Measurements from ENCODE around the gene ADGRG4. TPM values are rescaled to one million over a fixed set of nuclear protein-coding genes. Genes with fewer than 3 reads are reported as not detected.

ADGRG4 gene
- total and polyA plus RNA-seq, 2 donors = under 0.01 to 0.02 TPM

DNA sequence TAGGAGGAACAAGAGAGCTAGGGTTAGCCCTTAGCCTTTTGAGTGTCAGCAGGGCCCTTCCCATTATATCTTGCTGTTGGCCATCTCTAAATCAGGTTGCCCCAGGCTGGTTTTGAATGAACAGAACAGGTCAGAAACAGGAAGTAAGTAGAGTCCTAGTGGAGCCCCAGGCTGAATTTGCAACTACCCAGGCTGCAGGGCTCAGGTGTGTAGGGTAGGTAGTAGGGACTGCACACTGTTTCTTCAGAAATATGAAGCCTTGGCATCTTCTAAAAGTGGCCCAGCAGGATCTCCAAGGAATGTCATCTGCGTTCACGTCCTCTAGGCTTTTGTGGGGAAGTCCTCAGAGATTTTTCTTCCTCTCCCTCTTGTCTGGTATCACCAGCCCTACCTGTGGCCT, 90.2 kb downstream of the ADGRG4 start:
- 94% methylated on average over 2 of the region's 2 CpGs for WGBS
- no peak overlapping the region for H3K4me3 ChIP-seq (ENCODE audit: low read length in 2 of 2)
- H3K36me3 ChIP-seq (ENCODE audit: control insufficient read depth in 2 of 2, insufficient read depth in 2 of 2, low read length in 1 of 2) = no peaks in the 10 kb centered on the region

DNA sequence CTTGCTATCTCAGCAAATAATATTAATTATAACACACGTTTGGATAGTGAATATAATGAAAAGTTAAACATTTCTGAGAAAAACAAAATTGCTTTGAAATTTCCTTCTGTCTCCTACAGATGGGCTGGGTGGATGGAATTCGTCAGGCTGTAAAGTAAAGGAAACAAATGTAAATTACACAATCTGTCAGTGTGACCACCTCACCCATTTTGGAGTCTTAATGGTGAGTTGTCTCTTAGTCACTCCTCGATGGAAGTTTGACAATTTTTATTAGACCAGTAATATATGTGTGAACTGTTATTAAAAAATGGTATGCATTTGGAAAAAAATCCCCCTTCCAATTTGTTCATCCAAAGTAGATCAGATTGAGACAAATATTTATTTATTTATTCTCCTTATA, 94.5 kb downstream of the ADGRG4 start:
- Histone ChIP-seq H3K9me3 (ENCODE audit: control insufficient read depth in 2 of 2, insufficient read depth in 1 of 2, low read length in 1 of 2) (no peaks in the 10 kb centered on the region), H3K27ac (ENCODE audit: low read depth in 1 of 2, low read length in 1 of 2) (no peak overlapping the region), H3K36me3 (ENCODE audit: control insufficient read depth in 2 of 2, insufficient read depth in 2 of 2, low read length in 1 of 2) (no peaks in the 10 kb centered on the region), H3K4me3 (ENCODE audit: low read length in 2 of 2) (no peak overlapping the region), H3K4me1 (ENCODE audit: control insufficient read depth in 2 of 2, insufficient read depth in 2 of 2, low read length in 2 of 2) (no peaks in the 10 kb centered on the region), H3K27me3 (ENCODE audit: control insufficient read depth in 2 of 2, insufficient read depth in 1 of 2, low read length in 1 of 2) (no peaks in the 10 kb centered on the region)
- no peak for DNase-seq (ENCODE audit: low read depth in 6 of 9, low spot score in 9 of 9)
- 86% methylated on average over 3 of the region's 3 CpGs for WGBS

More for the DNA sequence above, 90.2 kb downstream of the ADGRG4 start:
- DNase-seq (ENCODE audit: low read depth in 6 of 9, low spot score in 9 of 9) = no peak
- Histone ChIP-seq H3K27me3 (ENCODE audit: control insufficient read depth in 2 of 2, insufficient read depth in 1 of 2, low read length in 1 of 2) (no peaks in the 10 kb centered on the region), H3K27ac (ENCODE audit: low read depth in 1 of 2, low read length in 1 of 2) (no peak overlapping the region), H3K9me3 (ENCODE audit: control insufficient read depth in 2 of 2, insufficient read depth in 1 of 2, low read length in 1 of 2) (no peaks in the 10 kb centered on the region), H3K4me1 (ENCODE audit: control insufficient read depth in 2 of 2, insufficient read depth in 2 of 2, low read length in 2 of 2) (no peaks in the 10 kb centered on the region)

DNA sequence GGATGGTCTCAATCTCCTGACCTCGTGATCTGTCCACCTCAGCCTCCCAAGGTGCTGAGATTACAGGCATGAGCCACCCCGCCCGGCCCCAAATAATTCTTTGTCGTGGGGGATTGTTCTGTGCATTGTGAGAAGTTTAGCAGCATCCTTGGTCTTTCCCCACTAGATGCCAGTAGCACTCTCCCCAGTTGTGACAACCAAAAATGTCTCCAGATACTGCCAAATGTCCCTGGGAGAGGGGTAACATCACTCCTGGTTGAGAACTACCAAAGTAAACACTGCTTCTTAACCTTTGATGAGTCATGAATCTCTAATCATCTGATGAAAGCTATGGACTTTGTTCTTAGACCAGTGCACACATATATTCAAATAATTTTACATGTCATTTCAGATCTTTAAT, 96.2 kb downstream of the ADGRG4 start:
- 82% methylated on average over 4 of the region's 4 CpGs for WGBS
- H3K9me3 ChIP-seq (ENCODE audit: control insufficient read depth in 2 of 2, insufficient read depth in 1 of 2, low read length in 1 of 2) = no peaks in the 10 kb centered on the region
- H3K27ac ChIP-seq (ENCODE audit: low read depth in 1 of 2, low read length in 1 of 2) = no peak overlapping the region
- H3K4me3 ChIP-seq (ENCODE audit: low read length in 2 of 2) = no peak overlapping the region
- H3K4me1 ChIP-seq (ENCODE audit: control insufficient read depth in 2 of 2, insufficient read depth in 2 of 2, low read length in 2 of 2) = no peaks in the 10 kb centered on the region
- no peaks in the 10 kb centered on the region for H3K36me3 ChIP-seq (ENCODE audit: control insufficient read depth in 2 of 2, insufficient read depth in 2 of 2, low read length in 1 of 2)
- H3K27me3 ChIP-seq (ENCODE audit: control insufficient read depth in 2 of 2, insufficient read depth in 1 of 2, low read length in 1 of 2) = no peaks in the 10 kb centered on the region
- no peak for DNase-seq (ENCODE audit: low read depth in 6 of 9, low spot score in 9 of 9)

DNA sequence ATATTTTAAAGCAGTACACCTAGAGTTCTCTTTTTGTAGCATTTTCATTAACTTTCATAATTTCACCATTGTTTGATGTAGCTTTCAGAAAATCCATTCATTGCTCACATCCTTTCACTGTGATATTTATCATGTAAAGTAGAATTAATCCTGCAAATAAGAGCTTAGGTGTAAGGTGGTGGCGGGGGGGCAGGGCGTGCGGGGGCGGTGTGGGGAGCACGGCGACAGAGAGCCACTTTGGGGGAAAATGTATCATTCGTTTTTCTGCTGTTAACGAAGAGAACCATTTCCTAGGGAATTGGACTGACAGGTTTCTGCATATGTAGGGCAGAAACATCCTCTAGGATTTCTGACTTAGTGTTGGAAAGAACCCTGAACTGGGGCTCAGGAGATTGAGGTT, 104.4 kb downstream of the ADGRG4 start:
- H3K27ac ChIP-seq (ENCODE audit: low read depth in 1 of 2, low read length in 1 of 2) = no peak overlapping the region
- no peak for DNase-seq (ENCODE audit: low read depth in 6 of 9, low spot score in 9 of 9)
- 92% methylated on average over 8 of the region's 8 CpGs for WGBS
- no peaks in the 10 kb centered on the region for H3K36me3 ChIP-seq (ENCODE audit: control insufficient read depth in 2 of 2, insufficient read depth in 2 of 2, low read length in 1 of 2)
- H3K27me3 ChIP-seq (ENCODE audit: control insufficient read depth in 2 of 2, insufficient read depth in 1 of 2, low read length in 1 of 2) = no peaks in the 10 kb centered on the region
- no peaks in the 10 kb centered on the region for H3K9me3 ChIP-seq (ENCODE audit: control insufficient read depth in 2 of 2, insufficient read depth in 1 of 2, low read length in 1 of 2)
- H3K4me3 ChIP-seq (ENCODE audit: low read length in 2 of 2) = no peak overlapping the region
- no peaks in the 10 kb centered on the region for H3K4me1 ChIP-seq (ENCODE audit: control insufficient read depth in 2 of 2, insufficient read depth in 2 of 2, low read length in 2 of 2)

DNA sequence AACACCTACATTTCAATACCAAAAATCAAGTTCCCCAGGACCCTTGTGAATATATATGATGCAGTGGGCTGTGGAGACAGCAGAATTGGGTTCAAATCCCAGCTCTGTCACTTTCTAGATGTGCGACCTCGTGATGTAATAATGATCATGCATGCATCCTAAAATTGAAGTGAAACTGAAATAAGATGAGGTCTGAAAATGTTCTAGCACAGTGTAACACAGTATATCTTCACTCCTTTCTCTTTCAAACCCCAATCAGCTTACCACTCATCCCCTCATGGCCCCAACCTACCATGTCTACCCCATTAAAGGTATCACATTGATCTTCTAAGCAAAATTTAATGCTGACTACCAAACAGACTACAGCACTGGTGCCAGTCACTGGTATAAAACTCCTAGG, 117.0 kb downstream of the ADGRG4 start:
- H3K4me3 ChIP-seq (ENCODE audit: low read length in 2 of 2) = no peak overlapping the region
- H3K27me3 ChIP-seq (ENCODE audit: control insufficient read depth in 2 of 2, insufficient read depth in 1 of 2, low read length in 1 of 2) = no peaks in the 10 kb centered on the region

DNA sequence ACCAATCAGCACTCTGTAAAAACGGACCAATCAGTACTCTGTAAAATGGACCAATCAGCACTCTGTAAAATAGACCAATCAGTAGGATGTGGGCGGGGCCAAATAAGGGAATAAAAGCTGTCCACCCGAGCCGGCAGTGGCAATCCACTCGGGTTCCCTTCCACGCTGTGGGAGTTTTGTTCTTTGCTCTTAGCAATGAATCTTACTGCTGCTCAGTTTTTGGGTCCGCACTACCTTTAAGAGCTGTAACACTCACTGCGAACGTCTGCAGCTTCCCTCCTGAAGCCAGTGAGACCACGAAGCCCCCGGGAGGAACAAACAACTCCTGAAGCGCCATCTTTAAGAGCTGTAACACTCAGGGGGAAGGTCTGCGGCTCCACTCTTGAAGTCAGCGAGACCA, 120.6 kb downstream of the ADGRG4 start:
- no peak overlapping the region for H3K27ac ChIP-seq (ENCODE audit: low read depth in 1 of 2, low read length in 1 of 2)
- DNase-seq (ENCODE audit: low read depth in 6 of 9, low spot score in 9 of 9) = no peak
- H3K9me3 ChIP-seq (ENCODE audit: control insufficient read depth in 2 of 2, insufficient read depth in 1 of 2, low read length in 1 of 2) = peaks cover 0 to 4% of the 10 kb centered on the region in 2 donors
- 58% methylated on average over 14 of the region's 14 CpGs for WGBS
- H3K4me1 ChIP-seq (ENCODE audit: control insufficient read depth in 2 of 2, insufficient read depth in 2 of 2, low read length in 2 of 2) = no peaks in the 10 kb centered on the region
- H3K36me3 ChIP-seq (ENCODE audit: control insufficient read depth in 2 of 2, insufficient read depth in 2 of 2, low read length in 1 of 2) = no peaks in the 10 kb centered on the region
- H3K27me3 ChIP-seq (ENCODE audit: control insufficient read depth in 2 of 2, insufficient read depth in 1 of 2, low read length in 1 of 2) = no peaks in the 10 kb centered on the region
- H3K4me3 ChIP-seq (ENCODE audit: low read length in 2 of 2) = no peak overlapping the region

More for the DNA sequence above, 117.0 kb downstream of the ADGRG4 start:
- Histone ChIP-seq H3K4me1 (ENCODE audit: control insufficient read depth in 2 of 2, insufficient read depth in 2 of 2, low read length in 2 of 2) (no peaks in the 10 kb centered on the region), H3K36me3 (ENCODE audit: control insufficient read depth in 2 of 2, insufficient read depth in 2 of 2, low read length in 1 of 2) (no peaks in the 10 kb centered on the region), H3K9me3 (ENCODE audit: control insufficient read depth in 2 of 2, insufficient read depth in 1 of 2, low read length in 1 of 2) (peaks cover 0 to 4% of the 10 kb centered on the region in 2 donors), H3K27ac (ENCODE audit: low read depth in 1 of 2, low read length in 1 of 2) (no peak overlapping the region)
- 95% methylated on average over 2 of the region's 2 CpGs for WGBS
- no peak for DNase-seq (ENCODE audit: low read depth in 6 of 9, low spot score in 9 of 9)

DNA sequence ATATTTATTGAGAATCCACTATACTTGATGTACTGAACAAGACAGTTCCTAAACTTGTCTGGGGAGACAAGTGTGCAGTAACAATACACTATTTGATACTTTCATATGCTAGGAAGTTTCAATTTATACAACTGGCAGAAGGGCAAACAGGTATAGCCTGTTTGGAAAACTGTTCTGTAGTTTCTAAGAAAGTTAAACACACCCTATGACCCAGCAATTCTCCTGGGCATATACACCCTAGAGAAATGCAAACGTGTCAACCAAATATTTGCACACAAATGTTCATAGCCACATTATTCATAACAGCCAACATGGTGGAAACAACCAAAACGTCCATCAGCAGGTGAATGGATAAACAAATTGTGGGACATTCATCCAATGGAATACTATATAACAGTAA, 123.0 kb downstream of the ADGRG4 start:
- Histone ChIP-seq H3K4me3 (ENCODE audit: low read length in 2 of 2) (no peak overlapping the region), H3K27me3 (ENCODE audit: control insufficient read depth in 2 of 2, insufficient read depth in 1 of 2, low read length in 1 of 2) (no peaks in the 10 kb centered on the region), H3K4me1 (ENCODE audit: control insufficient read depth in 2 of 2, insufficient read depth in 2 of 2, low read length in 2 of 2) (no peaks in the 10 kb centered on the region), H3K27ac (ENCODE audit: low read depth in 1 of 2, low read length in 1 of 2) (no peak overlapping the region), H3K36me3 (ENCODE audit: control insufficient read depth in 2 of 2, insufficient read depth in 2 of 2, low read length in 1 of 2) (no peaks in the 10 kb centered on the region), H3K9me3 (ENCODE audit: control insufficient read depth in 2 of 2, insufficient read depth in 1 of 2, low read length in 1 of 2) (peaks cover 0 to 4% of the 10 kb centered on the region in 2 donors)
- WGBS = 77% methylated on average over 2 of the region's 2 CpGs
- DNase-seq (ENCODE audit: low read depth in 6 of 9, low spot score in 9 of 9) = no peak

DNA sequence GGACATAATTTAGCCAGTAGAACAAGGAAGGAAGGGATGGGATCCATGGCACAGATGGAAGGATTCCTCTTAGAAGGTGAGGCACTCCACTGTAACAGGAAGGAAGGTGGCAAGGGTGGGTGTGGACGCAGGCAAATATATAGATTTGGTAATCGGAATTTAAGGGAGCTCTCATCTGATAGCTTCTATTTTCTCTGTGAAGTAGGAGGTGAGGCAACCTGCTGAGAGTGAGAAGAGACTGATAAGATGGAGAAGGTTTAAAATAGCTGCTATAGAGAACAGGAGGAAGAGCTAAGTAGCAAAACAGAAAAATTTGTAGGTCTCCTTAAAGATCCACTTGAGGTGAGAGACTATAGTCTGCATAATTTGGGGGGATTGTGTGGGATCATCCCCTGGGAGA, 125.2 kb downstream of the ADGRG4 start:
- Histone ChIP-seq H3K4me3 (ENCODE audit: low read length in 2 of 2) (no peak overlapping the region), H3K36me3 (ENCODE audit: control insufficient read depth in 2 of 2, insufficient read depth in 2 of 2, low read length in 1 of 2) (no peaks in the 10 kb centered on the region), H3K27me3 (ENCODE audit: control insufficient read depth in 2 of 2, insufficient read depth in 1 of 2, low read length in 1 of 2) (no peaks in the 10 kb centered on the region), H3K9me3 (ENCODE audit: control insufficient read depth in 2 of 2, insufficient read depth in 1 of 2, low read length in 1 of 2) (peaks cover 0 to 4% of the 10 kb centered on the region in 2 donors), H3K4me1 (ENCODE audit: control insufficient read depth in 2 of 2, insufficient read depth in 2 of 2, low read length in 2 of 2) (no peaks in the 10 kb centered on the region), H3K27ac (ENCODE audit: low read depth in 1 of 2, low read length in 1 of 2) (no peak overlapping the region)
- no peak for DNase-seq (ENCODE audit: low read depth in 6 of 9, low spot score in 9 of 9)
- 88% methylated on average over 2 of the region's 2 CpGs for WGBS

DNA sequence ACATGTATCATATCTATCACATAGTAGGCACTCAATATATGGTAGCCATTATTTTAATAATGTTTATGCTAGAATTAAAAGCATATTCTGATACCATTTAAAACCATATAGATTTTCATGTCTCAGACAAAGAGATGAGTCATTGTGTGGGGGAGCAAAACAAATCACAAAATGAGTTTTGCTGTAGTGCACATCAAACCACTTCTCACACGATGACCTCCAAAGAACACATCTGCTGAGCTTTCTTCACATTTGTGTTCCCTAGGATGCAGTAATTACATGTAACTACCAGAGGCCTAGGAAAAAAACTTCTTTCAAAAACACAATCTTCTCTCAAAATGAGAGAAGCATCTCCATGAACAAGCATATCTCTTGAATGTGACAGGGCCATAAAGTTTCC, 130.9 kb downstream of the ADGRG4 start:
- no peaks in the 10 kb centered on the region for H3K4me1 ChIP-seq (ENCODE audit: control insufficient read depth in 2 of 2, insufficient read depth in 2 of 2, low read length in 2 of 2)
- H3K27me3 ChIP-seq (ENCODE audit: control insufficient read depth in 2 of 2, insufficient read depth in 1 of 2, low read length in 1 of 2) = no peaks in the 10 kb centered on the region
- H3K4me3 ChIP-seq (ENCODE audit: low read length in 2 of 2) = no peak overlapping the region
- WGBS = 88% methylated on average over 1 of the region's 1 CpG
- H3K27ac ChIP-seq (ENCODE audit: low read depth in 1 of 2, low read length in 1 of 2) = no peak overlapping the region
- H3K36me3 ChIP-seq (ENCODE audit: control insufficient read depth in 2 of 2, insufficient read depth in 2 of 2, low read length in 1 of 2) = no peaks in the 10 kb centered on the region
- H3K9me3 ChIP-seq (ENCODE audit: control insufficient read depth in 2 of 2, insufficient read depth in 1 of 2, low read length in 1 of 2) = no peaks in the 10 kb centered on the region
- DNase-seq (ENCODE audit: low read depth in 6 of 9, low spot score in 9 of 9) = no peak

DNA sequence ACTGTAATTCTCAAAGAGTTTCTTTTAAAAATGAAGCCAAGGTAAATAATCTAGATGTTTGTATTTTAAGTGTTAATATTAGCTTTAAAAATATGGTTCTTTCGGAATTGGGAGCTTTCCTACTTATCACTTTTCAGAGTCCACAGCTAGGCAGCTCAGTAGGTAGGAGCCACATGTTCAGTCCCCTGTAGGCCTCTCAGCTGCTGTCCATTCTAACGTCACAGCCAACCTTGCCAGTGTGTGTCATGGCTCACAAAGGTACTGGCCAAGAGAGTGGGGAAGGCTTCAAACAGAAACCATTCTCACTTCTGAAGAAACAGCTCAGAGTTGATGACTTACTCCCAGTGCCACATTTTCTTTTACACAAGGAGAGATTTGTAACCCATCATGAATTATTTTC, 137.0 kb downstream of the ADGRG4 start:
- no peak overlapping the region for H3K4me3 ChIP-seq (ENCODE audit: low read length in 2 of 2)
- H3K36me3 ChIP-seq (ENCODE audit: control insufficient read depth in 2 of 2, insufficient read depth in 2 of 2, low read length in 1 of 2) = no peaks in the 10 kb centered on the region
- no peaks in the 10 kb centered on the region for H3K27me3 ChIP-seq (ENCODE audit: control insufficient read depth in 2 of 2, insufficient read depth in 1 of 2, low read length in 1 of 2)
- no peak overlapping the region for H3K27ac ChIP-seq (ENCODE audit: low read depth in 1 of 2, low read length in 1 of 2)
- no peak for DNase-seq (ENCODE audit: low read depth in 6 of 9, low spot score in 9 of 9)
- H3K9me3 ChIP-seq (ENCODE audit: control insufficient read depth in 2 of 2, insufficient read depth in 1 of 2, low read length in 1 of 2) = no peaks in the 10 kb centered on the region
- no peaks in the 10 kb centered on the region for H3K4me1 ChIP-seq (ENCODE audit: control insufficient read depth in 2 of 2, insufficient read depth in 2 of 2, low read length in 2 of 2)
- 97% methylated on average over 2 of the region's 2 CpGs for WGBS
